Activated naive CD4-positive, alpha-beta T cell treated with anti-CD3 and anti-CD28 coated beads, Interleukin-2, amount 50 U/mL, for 24 hours (primary cell): Measurements from ENCODE around the gene TFIP11.

Source experiments
- H3K27ac Mint-ChIP-seq: one replicate; pipeline ENCODE4 v1.8.0; 2021; ENCODE audit warnings: mild to moderate bottlenecking, mixed read lengths
- H3K27me3 Mint-ChIP-seq: one replicate; pipeline ENCODE4 v1.8.0; 2021; ENCODE audit warnings: mixed read lengths
- H3K36me3 Mint-ChIP-seq: one replicate; pipeline ENCODE4 v1.8.0; 2021; ENCODE audit warnings: mixed read lengths
- H3K4me1 Mint-ChIP-seq: one replicate; pipeline ENCODE4 v1.8.0; 2021; ENCODE audit warnings: mixed read lengths
- H3K4me3 Mint-ChIP-seq: one replicate; pipeline ENCODE4 v1.8.0; 2021; ENCODE audit warnings: mild to moderate bottlenecking, mixed read lengths
- H3K9me3 Mint-ChIP-seq: one replicate; pipeline ENCODE4 v1.8.0; 2021; ENCODE audit warnings: mixed read lengths

The TFIP11 gene

GRCh38 chr22:26480611-26480932 is 31.7 kb downstream of the TFIP11 start:
- peaks cover 74% of the 10 kb centered on the region for H3K4me1 Mint-ChIP-seq
- H3K4me3 Mint-ChIP-seq = peak overlapping the region; percentile 84
- H3K9me3 Mint-ChIP-seq = no peaks in the 10 kb centered on the region
- no peaks in the 10 kb centered on the region for H3K27me3 Mint-ChIP-seq
- peaks cover 18% of the 10 kb centered on the region for H3K36me3 Mint-ChIP-seq
- H3K27ac Mint-ChIP-seq = peak overlapping the region; percentile 36

GRCh38 chr22:26479792-26480610 is 32.3 kb downstream of the TFIP11 start:
- Mint-ChIP-seq H3K4me3 (peak overlapping the region; percentile 84), H3K27ac (peak overlapping the region; percentile 78), H3K27me3 (no peaks in the 10 kb centered on the region), H3K36me3 (peaks cover 19% of the 10 kb centered on the region), H3K9me3 (no peaks in the 10 kb centered on the region), H3K4me1 (peaks cover 68% of the 10 kb centered on the region)

- Mint-ChIP-seq H3K4me3 (peak overlapping the region; percentile 84), H3K4me1 (peaks cover 68% of the 10 kb centered on the region), H3K9me3 (no peaks in the 10 kb centered on the region), H3K27ac (peak overlapping the region; percentile 78), H3K36me3 (peaks cover 24% of the 10 kb centered on the region), H3K27me3 (no peaks in the 10 kb centered on the region)
Observed at GRCh38 chr22:26479043-26479791, 33.1 kb downstream of the TFIP11 start.

- H3K27ac Mint-ChIP-seq = no peak overlapping the region
- H3K4me1 Mint-ChIP-seq = peaks cover 57% of the 10 kb centered on the region
- H3K4me3 Mint-ChIP-seq = peak overlapping the region; percentile 75
- no peaks in the 10 kb centered on the region for H3K27me3 Mint-ChIP-seq
- peaks cover 24% of the 10 kb centered on the region for H3K36me3 Mint-ChIP-seq
- H3K9me3 Mint-ChIP-seq = no peaks in the 10 kb centered on the region
Observed at GRCh38 chr22:26477341-26477731, 34.9 kb downstream of the TFIP11 start.

- Mint-ChIP-seq H3K4me3 (no peak overlapping the region), H3K27me3 (no peaks in the 10 kb centered on the region), H3K36me3 (peaks cover 24% of the 10 kb centered on the region), H3K4me1 (peaks cover 51% of the 10 kb centered on the region), H3K27ac (peak overlapping the region; percentile 71), H3K9me3 (no peaks in the 10 kb centered on the region)
Observed at GRCh38 chr22:26476705-26477340, 35.5 kb downstream of the TFIP11 start.

GRCh38 chr22:26474682-26475081 is 37.6 kb downstream of the TFIP11 start:
- H3K9me3 Mint-ChIP-seq = no peaks in the 10 kb centered on the region
- no peak overlapping the region for H3K4me3 Mint-ChIP-seq
- peaks cover 32% of the 10 kb centered on the region for H3K4me1 Mint-ChIP-seq
- H3K36me3 Mint-ChIP-seq = peaks cover 23% of the 10 kb centered on the region
- no peak overlapping the region for H3K27ac Mint-ChIP-seq
- no peaks in the 10 kb centered on the region for H3K27me3 Mint-ChIP-seq

- H3K9me3 Mint-ChIP-seq = no peaks in the 10 kb centered on the region
- no peaks in the 10 kb centered on the region for H3K27me3 Mint-ChIP-seq
- H3K4me1 Mint-ChIP-seq = peaks cover 6% of the 10 kb centered on the region
- H3K27ac Mint-ChIP-seq = no peak overlapping the region
- peaks cover 15% of the 10 kb centered on the region for H3K36me3 Mint-ChIP-seq
- no peak overlapping the region for H3K4me3 Mint-ChIP-seq
Observed at GRCh38 chr22:26471522-26471921, 40.8 kb downstream of the TFIP11 start.

GRCh38 chr22:26470807-26471206 is 41.5 kb downstream of the TFIP11 start:
- H3K4me3 Mint-ChIP-seq = no peak overlapping the region
- no peak overlapping the region for H3K27ac Mint-ChIP-seq
- peaks cover 5% of the 10 kb centered on the region for H3K4me1 Mint-ChIP-seq
- no peaks in the 10 kb centered on the region for H3K27me3 Mint-ChIP-seq
- H3K36me3 Mint-ChIP-seq = peaks cover 15% of the 10 kb centered on the region
- H3K9me3 Mint-ChIP-seq = no peaks in the 10 kb centered on the region

GRCh38 chr22:26466196-26466595 is 46.1 kb downstream of the TFIP11 start:
- Mint-ChIP-seq H3K9me3 (no peaks in the 10 kb centered on the region), H3K27me3 (no peaks in the 10 kb centered on the region), H3K36me3 (peaks cover 15% of the 10 kb centered on the region), H3K4me1 (no peaks in the 10 kb centered on the region), H3K27ac (no peak overlapping the region), H3K4me3 (no peak overlapping the region)

GRCh38 chr22:26464312-26464711 is 48.0 kb downstream of the TFIP11 start:
- no peak overlapping the region for H3K4me3 Mint-ChIP-seq
- no peaks in the 10 kb centered on the region for H3K9me3 Mint-ChIP-seq
- no peaks in the 10 kb centered on the region for H3K27me3 Mint-ChIP-seq
- peaks cover 12% of the 10 kb centered on the region for H3K36me3 Mint-ChIP-seq
- no peak overlapping the region for H3K27ac Mint-ChIP-seq
- peaks cover 4% of the 10 kb centered on the region for H3K4me1 Mint-ChIP-seq

- Mint-ChIP-seq H3K9me3 (no peaks in the 10 kb centered on the region), H3K27ac (no peak overlapping the region), H3K36me3 (peaks cover 9% of the 10 kb centered on the region), H3K4me1 (peaks cover 4% of the 10 kb centered on the region), H3K4me3 (no peak overlapping the region), H3K27me3 (no peaks in the 10 kb centered on the region)
Observed at GRCh38 chr22:26463688-26464087, 48.6 kb downstream of the TFIP11 start.

GRCh38 chr22:26463101-26463661 is 49.1 kb downstream of the TFIP11 start:
- Mint-ChIP-seq H3K27ac (no peak overlapping the region), H3K27me3 (no peaks in the 10 kb centered on the region), H3K4me3 (no peak overlapping the region), H3K36me3 (peaks cover 9% of the 10 kb centered on the region), H3K9me3 (no peaks in the 10 kb centered on the region), H3K4me1 (peaks cover 4% of the 10 kb centered on the region)

- Mint-ChIP-seq H3K36me3 (peaks cover 11% of the 10 kb centered on the region), H3K4me1 (peaks cover 4% of the 10 kb centered on the region), H3K4me3 (no peak overlapping the region), H3K27me3 (no peaks in the 10 kb centered on the region), H3K27ac (no peak overlapping the region), H3K9me3 (no peaks in the 10 kb centered on the region)
Observed at GRCh38 chr22:26462641-26463040, 49.6 kb downstream of the TFIP11 start.

GRCh38 chr22:26462051-26462450 is 50.2 kb downstream of the TFIP11 start:
- Mint-ChIP-seq H3K4me1 (peaks cover 4% of the 10 kb centered on the region), H3K4me3 (no peak overlapping the region), H3K27ac (no peak overlapping the region), H3K9me3 (no peaks in the 10 kb centered on the region), H3K27me3 (no peaks in the 10 kb centered on the region), H3K36me3 (peaks cover 14% of the 10 kb centered on the region)

GRCh38 chr22:26461188-26461810 is 51.0 kb downstream of the TFIP11 start:
- no peaks in the 10 kb centered on the region for H3K27me3 Mint-ChIP-seq
- H3K9me3 Mint-ChIP-seq = no peaks in the 10 kb centered on the region
- H3K4me1 Mint-ChIP-seq = peaks cover 4% of the 10 kb centered on the region
- H3K36me3 Mint-ChIP-seq = peaks cover 14% of the 10 kb centered on the region
- H3K27ac Mint-ChIP-seq = no peak overlapping the region
- no peak overlapping the region for H3K4me3 Mint-ChIP-seq
